ENCODE measurements around the gene PGM5. TPM values are rescaled to one million over a fixed set of nuclear protein-coding genes. Genes with fewer than 3 reads are reported as not detected.
"Not testable (repeated sequence)": the region's sequence is repeated elsewhere in the genome, so short reads cannot be mapped to it uniquely, and the experiment has no call there.

Gene PGM5
- total RNA-seq (2014; rRNA removed) = 75.5 and 90.2 TPM in 2 replicates
- Bru-seq, nascent RNA = percentile 88 among the genes with signal in this experiment
- BruChase-seq, experiment 1, labeled RNA remaining after a 6-hour chase = percentile 71 among the genes with signal in this experiment
- BruChase-seq, experiment 2, labeled RNA remaining after a 2-hour chase = percentile 76 among the genes with signal in this experiment
- long read RNA-seq, partial matches to known transcripts = 5 of 24 reads
- long read RNA-seq, other reads (novel, unspliced or antisense) = 15 of 24 reads

GRCh38 chr9:68356380-68357118 is at the start of gene PGM5:
TSS of gene PGM5 (plus strand) at chr9:68356611. CDS start at chr9:68357128, 517 bp downstream.
- POLR2A ChIA-PET (ENCODE audit: unreplicated experiment) = interaction anchor here (0.6 kb wide), 1 partner anchor 663 kb away, joined by 3 read pairs; no protein-coding TSS in a partner anchor
- peaks cover 30% of the 10 kb centered on the region for H3K79me2 ChIP-seq (ENCODE audit: low read length)
- peak within 1 kb of the TSS; percentile 78 for H3K4me2 ChIP-seq (ENCODE audit: low read length)
- H2AFZ ChIP-seq (ENCODE audit: low read length) = peak within 1 kb of the TSS; percentile 72
- H3K36me3 ChIP-seq (ENCODE audit: low read depth, low read length); H3K9me2 ChIP-seq (replicated peaks; ENCODE audit: low read length); H3K4me1 ChIP-seq (ENCODE audit: insufficient read depth, low read length); H3K27me3 ChIP-seq (ENCODE audit: low read length); BruUV-seq (replicated peaks); H3F3A ChIP-seq (ENCODE audit: low read length, unreplicated experiment); H4K20me1 ChIP-seq (ENCODE audit: low read length); intact Hi-C loops (cut with micrococcal nuclease); H3K9me3 ChIP-seq (ENCODE audit: low read length); CTCF ChIA-PET: not testable (repeated sequence)
- peak within 1 kb of the TSS; percentile 43; the same call in 1 of the 2 replicates for H3K27ac ChIP-seq (ENCODE audit: low read length)
- peak within 1 kb of the TSS; percentile 71 for H3K4me3 ChIP-seq (ENCODE audit: low read length)
- ATAC-seq (peak; percentile 48), DNase-seq (peak; percentile 33)
- H3K9ac ChIP-seq (ENCODE audit: low read length) = peak within 1 kb of the TSS; percentile 49

GRCh38 chr9:68307127-68307526 is 49.3 kb upstream of the PGM5 start:
- H3K27ac ChIP-seq (ENCODE audit: low read length); CTCF ChIA-PET; intact Hi-C loops (cut with micrococcal nuclease); H3K9ac ChIP-seq (ENCODE audit: low read length); H3K79me2 ChIP-seq (ENCODE audit: low read length); H2AFZ ChIP-seq (ENCODE audit: low read length); H3K36me3 ChIP-seq (ENCODE audit: low read depth, low read length); H3F3A ChIP-seq (ENCODE audit: low read length, unreplicated experiment); H3K9me2 ChIP-seq (replicated peaks; ENCODE audit: low read length); BruUV-seq (replicated peaks); H4K20me1 ChIP-seq (ENCODE audit: low read length); DNase-seq; H3K4me2 ChIP-seq (ENCODE audit: low read length); ATAC-seq; H3K4me3 ChIP-seq (ENCODE audit: low read length); POLR2A ChIA-PET (ENCODE audit: unreplicated experiment); H3K27me3 ChIP-seq (ENCODE audit: low read length); H3K9me3 ChIP-seq (ENCODE audit: low read length); H3K4me1 ChIP-seq (ENCODE audit: insufficient read depth, low read length): not testable (repeated sequence)

GRCh38 chr9:68307654-68308053 is 48.8 kb upstream of the PGM5 start:
- POLR2A ChIA-PET (ENCODE audit: unreplicated experiment); CTCF ChIA-PET; H3K4me2 ChIP-seq (ENCODE audit: low read length); H3K9me3 ChIP-seq (ENCODE audit: low read length); H4K20me1 ChIP-seq (ENCODE audit: low read length); H2AFZ ChIP-seq (ENCODE audit: low read length); ATAC-seq; H3K4me1 ChIP-seq (ENCODE audit: insufficient read depth, low read length); H3K9me2 ChIP-seq (replicated peaks; ENCODE audit: low read length); DNase-seq; H3K27me3 ChIP-seq (ENCODE audit: low read length); intact Hi-C loops (cut with micrococcal nuclease); H3K36me3 ChIP-seq (ENCODE audit: low read depth, low read length); BruUV-seq (replicated peaks); H3F3A ChIP-seq (ENCODE audit: low read length, unreplicated experiment); H3K4me3 ChIP-seq (ENCODE audit: low read length); H3K9ac ChIP-seq (ENCODE audit: low read length); H3K27ac ChIP-seq (ENCODE audit: low read length); H3K79me2 ChIP-seq (ENCODE audit: low read length): not testable (repeated sequence)

DNA sequence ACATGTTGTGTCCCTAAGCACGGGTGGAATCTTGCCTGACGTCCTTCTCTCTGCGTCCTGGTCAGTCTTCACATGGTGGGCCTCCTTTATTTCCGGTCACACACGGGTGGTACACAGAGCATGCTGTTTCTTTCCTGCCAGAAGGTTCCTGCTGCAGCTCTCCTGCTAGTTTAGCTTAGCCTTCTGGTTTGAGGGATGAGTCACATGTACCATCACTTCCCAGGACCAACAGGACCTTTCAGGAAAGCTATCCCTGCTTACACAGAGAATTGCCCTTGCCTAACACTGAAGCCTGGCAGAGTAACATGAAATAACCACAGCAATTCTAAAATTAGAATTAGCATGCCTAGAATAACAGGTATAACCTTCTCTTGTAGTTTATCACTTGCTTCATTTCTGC is 45.2 kb upstream of the PGM5 start:
- intact Hi-C loops (cut with micrococcal nuclease); H3K9me3 ChIP-seq (ENCODE audit: low read length); CTCF ChIA-PET; H3K9me2 ChIP-seq (replicated peaks; ENCODE audit: low read length); H3K4me1 ChIP-seq (ENCODE audit: insufficient read depth, low read length); H3K4me2 ChIP-seq (ENCODE audit: low read length); H3K27me3 ChIP-seq (ENCODE audit: low read length); H3F3A ChIP-seq (ENCODE audit: low read length, unreplicated experiment); H3K27ac ChIP-seq (ENCODE audit: low read length); DNase-seq; H2AFZ ChIP-seq (ENCODE audit: low read length); H4K20me1 ChIP-seq (ENCODE audit: low read length); BruUV-seq (replicated peaks); H3K36me3 ChIP-seq (ENCODE audit: low read depth, low read length); H3K79me2 ChIP-seq (ENCODE audit: low read length); H3K4me3 ChIP-seq (ENCODE audit: low read length); POLR2A ChIA-PET (ENCODE audit: unreplicated experiment); H3K9ac ChIP-seq (ENCODE audit: low read length): not testable (repeated sequence)
- peak; percentile 85 for ATAC-seq

DNA sequence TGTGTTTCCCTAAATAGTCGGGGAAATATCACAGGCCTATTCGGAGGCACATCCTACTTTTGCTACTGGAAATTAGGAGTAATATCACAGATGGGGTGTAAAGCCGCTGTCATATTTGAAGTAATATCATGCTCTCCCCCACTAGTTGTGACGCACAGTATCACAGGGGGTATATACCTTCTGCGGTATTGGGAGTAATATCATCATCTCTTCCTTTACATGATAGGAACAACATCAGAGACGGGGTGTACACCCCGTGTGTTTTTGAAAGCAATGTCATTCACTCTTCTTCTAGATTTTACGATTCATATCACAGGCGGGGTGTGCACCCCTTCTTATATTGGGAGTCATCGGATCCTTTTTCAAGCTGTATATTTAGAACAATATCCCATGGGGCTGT is 38.2 kb upstream of the PGM5 start:
- H2AFZ ChIP-seq (ENCODE audit: low read length); H3K9ac ChIP-seq (ENCODE audit: low read length); CTCF ChIA-PET; H3K4me3 ChIP-seq (ENCODE audit: low read length); H3K27ac ChIP-seq (ENCODE audit: low read length); POLR2A ChIA-PET (ENCODE audit: unreplicated experiment); H3F3A ChIP-seq (ENCODE audit: low read length, unreplicated experiment); H3K4me2 ChIP-seq (ENCODE audit: low read length); H3K27me3 ChIP-seq (ENCODE audit: low read length); BruUV-seq (replicated peaks); H3K9me2 ChIP-seq (replicated peaks; ENCODE audit: low read length); ATAC-seq; H4K20me1 ChIP-seq (ENCODE audit: low read length); H3K79me2 ChIP-seq (ENCODE audit: low read length); intact Hi-C loops (cut with micrococcal nuclease); H3K9me3 ChIP-seq (ENCODE audit: low read length); H3K36me3 ChIP-seq (ENCODE audit: low read depth, low read length); DNase-seq; H3K4me1 ChIP-seq (ENCODE audit: insufficient read depth, low read length): not testable (repeated sequence)

GRCh38 chr9:68323749-68324148 is 32.7 kb upstream of the PGM5 start:
- H3K9me3 ChIP-seq (ENCODE audit: low read length); CTCF ChIA-PET; H3K4me2 ChIP-seq (ENCODE audit: low read length); H3F3A ChIP-seq (ENCODE audit: low read length, unreplicated experiment); H3K4me3 ChIP-seq (ENCODE audit: low read length); H3K9me2 ChIP-seq (replicated peaks; ENCODE audit: low read length); intact Hi-C loops (cut with micrococcal nuclease); H3K4me1 ChIP-seq (ENCODE audit: insufficient read depth, low read length); POLR2A ChIA-PET (ENCODE audit: unreplicated experiment); H4K20me1 ChIP-seq (ENCODE audit: low read length); ATAC-seq; BruUV-seq (replicated peaks); DNase-seq; H2AFZ ChIP-seq (ENCODE audit: low read length); H3K27ac ChIP-seq (ENCODE audit: low read length); H3K79me2 ChIP-seq (ENCODE audit: low read length); H3K9ac ChIP-seq (ENCODE audit: low read length); H3K36me3 ChIP-seq (ENCODE audit: low read depth, low read length); H3K27me3 ChIP-seq (ENCODE audit: low read length): not testable (repeated sequence)

Measured in PC-3 (cell line).